GM19372 (cell line): ENCODE results near the gene HOXB4.

ENCODE experiments used
- ATAC-seq: cut with Tn5 transposase; IDR thresholded peaks from one replicate; pipeline ENCODE4 v1.9.1; 2021; ENCODE audit warnings: mild to moderate bottlenecking, low read depth, moderate library complexity; ENCODE audit not compliant: unreplicated experiment

The HOXB4 gene

GRCh38 chr17:48577946-48578615, at the start of gene HOXB4:
HOXB4 (minus strand) TSS chr17:48578350; CDS start chr17:48578319, 31 bp downstream.
- ATAC-seq: no peak

DNA sequence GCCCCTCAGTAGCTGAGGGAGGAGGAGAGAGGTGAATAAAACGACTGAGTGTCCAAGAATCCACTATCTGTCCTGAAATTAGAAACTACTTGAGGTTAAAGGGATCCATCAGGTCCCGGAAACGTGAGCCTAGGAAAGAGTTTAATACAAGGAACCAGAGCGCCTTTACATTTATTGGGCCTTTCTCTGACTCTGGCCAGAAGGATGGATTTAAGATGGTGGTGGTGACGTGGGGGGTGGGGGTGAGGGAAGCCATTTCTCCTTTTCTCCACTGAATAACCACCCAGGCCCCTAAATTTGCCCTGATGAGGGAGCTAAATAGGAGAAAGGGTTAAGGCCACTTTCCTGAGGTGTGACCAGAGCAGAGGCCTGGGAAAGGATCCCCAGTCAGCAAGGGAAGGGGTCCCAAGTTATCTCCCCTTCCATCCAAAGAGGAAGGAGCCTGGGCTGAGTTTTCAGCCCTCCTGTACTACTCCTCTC, 49.0 kb upstream of the HOXB4 start:
- ATAC-seq: no peak

GRCh38 chr17:48626245-48627117, 48.3 kb upstream of the HOXB4 start, which contains the start of gene HOXB9:
HOXB9 (minus strand) TSS chr17:48626358; CDS start chr17:48626269, 89 bp downstream.
- ATAC-seq: no peak

- ATAC-seq: no peak
Observed at GRCh38 chr17:48625495-48626244, 47.5 kb upstream of the HOXB4 start.

- ATAC-seq: no peak
Observed at GRCh38 chr17:48624544-48625494, 46.7 kb upstream of the HOXB4 start.

DNA sequence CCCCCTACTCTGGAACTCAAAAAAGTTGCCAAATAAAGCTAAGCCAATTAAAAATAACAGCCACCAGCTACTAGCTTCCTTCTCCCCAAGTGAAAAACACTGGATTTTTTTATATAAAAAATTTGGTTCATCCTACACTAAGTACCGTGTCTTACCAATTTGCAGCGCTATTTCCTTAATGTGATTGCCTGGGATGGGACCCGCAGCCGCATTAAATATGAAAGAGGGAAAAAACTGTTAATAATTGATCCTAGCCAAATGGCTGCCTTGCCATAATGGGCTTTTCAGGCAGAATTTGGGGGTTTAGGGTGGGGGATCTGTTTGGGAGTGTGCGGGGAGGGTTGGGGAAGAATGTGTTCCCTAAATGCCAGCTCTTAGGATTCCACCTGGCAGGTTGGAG, 46.0 kb upstream of the HOXB4 start:
- no peak for ATAC-seq

- ATAC-seq: no peak
Observed at GRCh38 chr17:48623583-48623982, 45.4 kb upstream of the HOXB4 start.

DNA sequence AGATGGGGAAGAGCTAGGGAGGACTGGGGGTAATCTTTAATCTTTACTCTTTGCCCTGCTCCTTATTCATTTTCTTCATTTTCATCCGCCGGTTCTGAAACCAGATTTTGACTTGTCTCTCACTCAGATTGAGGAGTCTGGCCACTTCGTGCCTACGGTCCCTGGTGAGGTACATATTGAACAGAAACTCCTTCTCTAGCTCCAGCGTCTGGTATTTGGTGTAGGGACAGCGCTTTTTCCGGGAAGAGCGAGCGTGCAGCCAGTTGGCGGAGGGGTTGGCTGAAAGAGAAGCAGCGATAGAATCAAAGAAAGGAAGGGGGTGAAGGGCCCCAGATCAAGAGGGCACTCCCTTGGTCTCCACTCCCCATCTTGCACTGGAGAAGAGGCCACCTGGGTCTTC, 44.7 kb upstream of the HOXB4 start:
- ATAC-seq: no peak

- no peak for ATAC-seq
Observed at GRCh38 chr17:48621410-48622392, 43.6 kb upstream of the HOXB4 start.

DNA sequence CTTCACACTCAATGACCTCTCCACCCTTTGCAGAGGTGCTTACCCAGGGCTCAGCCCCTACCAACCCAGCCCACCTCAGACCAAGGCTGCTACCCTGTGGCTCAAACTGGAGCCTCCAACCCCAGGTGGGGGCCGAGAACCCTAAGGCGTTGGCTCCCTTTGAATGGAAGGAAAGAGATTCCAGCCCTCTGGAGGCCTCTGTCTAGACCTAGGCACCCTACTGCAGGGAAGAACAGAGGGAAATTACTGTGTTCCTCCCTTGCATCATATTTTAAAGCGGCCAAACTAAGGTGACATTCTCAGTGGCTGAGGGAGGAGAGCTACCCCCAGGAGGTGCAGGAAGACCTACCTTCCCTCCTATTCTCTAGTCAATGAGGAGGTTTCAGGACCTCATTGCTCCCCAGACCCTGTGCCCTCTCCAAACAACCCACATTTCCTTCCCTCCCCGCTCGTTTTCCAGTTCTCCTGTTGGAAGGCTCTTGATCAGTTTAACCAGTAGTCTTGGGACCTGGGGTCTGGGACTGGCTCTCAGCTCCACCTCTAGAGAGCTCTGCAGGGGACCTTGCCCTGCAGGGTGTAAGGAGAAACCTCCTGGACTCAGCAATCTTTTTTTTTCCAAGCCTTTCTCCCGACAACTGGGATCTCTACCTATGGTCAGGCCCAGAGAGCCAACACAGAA, 42.5 kb upstream of the HOXB4 start:
- no peak for ATAC-seq

GRCh38 chr17:48619826-48620449, 41.8 kb upstream of the HOXB4 start:
- no peak for ATAC-seq

GRCh38 chr17:48618256-48618896, 40.2 kb upstream of the HOXB4 start:
- ATAC-seq: no peak

- ATAC-seq: no peak
Observed at GRCh38 chr17:48617471-48618255, 39.5 kb upstream of the HOXB4 start.

- ATAC-seq: no peak
Observed at GRCh38 chr17:48616717-48617470, 38.7 kb upstream of the HOXB4 start.

- ATAC-seq: no peak
Observed at GRCh38 chr17:48615963-48616716, 38.0 kb upstream of the HOXB4 start.
